GM12875 (cell line): Measurements from ENCODE around the gene STAB2.

Experiments used
- H3K4me3 ChIP-seq: one replicate; pipeline ENCODE4 v1.5.1; 2011; ENCODE audit warnings: low read depth, low read length, control low read depth
- TF ChIP-seq, protein P1 (sequence below): IDR thresholded peaks from 2 replicates; pipeline ENCODE4 v1.5.1; 2011; ENCODE audit warnings: low read depth, mild to moderate bottlenecking, control low read depth, inconsistent platforms, low read length, moderate library complexity, borderline replicate concordance; ENCODE audit not compliant: insufficient read depth

The STAB2 gene

DNA sequence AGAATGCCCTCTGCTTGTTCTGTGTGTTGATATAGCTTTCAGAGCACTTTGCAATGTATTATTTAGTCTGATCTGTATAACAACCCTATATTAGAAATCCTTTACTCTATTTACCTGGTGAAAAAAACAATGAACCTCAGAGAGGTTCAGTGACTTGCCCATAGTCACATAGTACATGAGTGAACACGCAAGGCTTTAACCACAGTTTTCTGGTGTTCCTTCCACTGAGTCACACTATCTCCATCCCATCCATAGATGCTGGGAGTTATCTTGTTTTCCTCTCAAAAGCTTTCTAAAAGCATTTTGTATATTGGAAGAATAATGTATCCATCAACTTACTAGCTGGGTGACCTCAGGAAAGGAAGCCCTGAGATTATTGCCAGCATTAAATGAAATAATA, 149.5 kb downstream of the STAB2 start:
- TF ChIP-seq, protein P1, sequence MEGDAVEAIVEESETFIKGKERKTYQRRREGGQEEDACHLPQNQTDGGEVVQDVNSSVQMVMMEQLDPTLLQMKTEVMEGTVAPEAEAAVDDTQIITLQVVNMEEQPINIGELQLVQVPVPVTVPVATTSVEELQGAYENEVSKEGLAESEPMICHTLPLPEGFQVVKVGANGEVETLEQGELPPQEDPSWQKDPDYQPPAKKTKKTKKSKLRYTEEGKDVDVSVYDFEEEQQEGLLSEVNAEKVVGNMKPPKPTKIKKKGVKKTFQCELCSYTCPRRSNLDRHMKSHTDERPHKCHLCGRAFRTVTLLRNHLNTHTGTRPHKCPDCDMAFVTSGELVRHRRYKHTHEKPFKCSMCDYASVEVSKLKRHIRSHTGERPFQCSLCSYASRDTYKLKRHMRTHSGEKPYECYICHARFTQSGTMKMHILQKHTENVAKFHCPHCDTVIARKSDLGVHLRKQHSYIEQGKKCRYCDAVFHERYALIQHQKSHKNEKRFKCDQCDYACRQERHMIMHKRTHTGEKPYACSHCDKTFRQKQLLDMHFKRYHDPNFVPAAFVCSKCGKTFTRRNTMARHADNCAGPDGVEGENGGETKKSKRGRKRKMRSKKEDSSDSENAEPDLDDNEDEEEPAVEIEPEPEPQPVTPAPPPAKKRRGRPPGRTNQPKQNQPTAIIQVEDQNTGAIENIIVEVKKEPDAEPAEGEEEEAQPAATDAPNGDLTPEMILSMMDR = no peak
- no peak overlapping the region for H3K4me3 ChIP-seq

DNA sequence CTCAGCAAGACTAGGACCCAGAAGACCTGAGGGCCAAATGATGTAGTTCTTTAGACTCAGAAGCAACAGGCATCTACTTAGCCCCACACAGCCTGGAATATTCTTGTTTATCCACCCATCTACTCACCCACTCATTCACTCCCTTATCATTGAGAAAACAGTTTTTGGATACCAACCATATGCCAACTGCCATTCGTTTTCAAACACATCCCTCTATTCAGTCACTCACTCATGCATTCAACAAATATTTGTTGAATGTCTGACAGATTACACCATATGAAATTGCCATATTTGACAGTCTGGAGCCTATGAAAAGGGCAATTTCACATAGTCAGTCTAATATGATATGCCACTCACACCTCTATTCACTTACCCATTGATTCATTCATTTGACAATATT, 150.8 kb downstream of the STAB2 start:
- H3K4me3 ChIP-seq = no peak overlapping the region
- TF ChIP-seq, protein P1 = no peak

- TF ChIP-seq, protein P1 = no peak
- no peak overlapping the region for H3K4me3 ChIP-seq
Observed at GRCh38 chr12:103742349-103742932, 155.4 kb downstream of the STAB2 start.

- H3K4me3 ChIP-seq = no peak overlapping the region
- TF ChIP-seq, protein P1 = no peak
Observed at GRCh38 chr12:103743788-103744187, 156.7 kb downstream of the STAB2 start.

- H3K4me3 ChIP-seq = no peak overlapping the region
- TF ChIP-seq, protein P1 = no peak
Observed at GRCh38 chr12:103745962-103746361, 158.9 kb downstream of the STAB2 start.

GRCh38 chr12:103748002-103748401, 160.9 kb downstream of the STAB2 start:
- no peak overlapping the region for H3K4me3 ChIP-seq
- TF ChIP-seq, protein P1 = no peak

DNA sequence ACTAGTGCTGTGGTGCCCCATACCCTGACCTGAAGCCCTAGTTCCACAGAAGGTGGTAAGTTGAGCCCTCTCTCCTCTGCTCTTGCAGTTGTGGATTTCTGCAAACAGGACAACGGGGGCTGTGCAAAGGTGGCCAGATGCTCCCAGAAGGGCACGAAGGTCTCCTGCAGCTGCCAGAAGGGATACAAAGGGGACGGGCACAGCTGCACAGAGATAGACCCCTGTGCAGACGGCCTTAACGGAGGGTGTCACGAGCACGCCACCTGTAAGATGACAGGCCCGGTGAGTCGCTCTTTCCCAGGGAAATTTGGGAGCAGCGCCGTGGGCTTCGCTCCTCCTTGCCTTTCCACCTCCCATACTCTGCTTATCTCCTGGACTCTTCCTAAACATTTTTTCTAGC, 161.8 kb downstream of the STAB2 start:
- H3K4me3 ChIP-seq = no peak overlapping the region
- TF ChIP-seq, protein P1 = no peak
